Right lobe of liver (tissue), 6 donors: ENCODE data around the gene PRKCA. TPM values are rescaled to one million over a fixed set of nuclear protein-coding genes. Genes with fewer than 3 reads are reported as not detected.

Experiments
- ATAC-seq, 4 donors: fragments of 200-7000 bp; cut with Tn5 transposase; one replicate each; pipeline ENCODE4 v1.9.1; 2020; ENCODE audit warnings: mild to moderate bottlenecking in 4 of 4, moderate library complexity in 4 of 4
- DNase-seq, 3 donors: peaks; one replicate each; pipeline ENCODE4 v3.0.0-alpha.2; 2020
- H3K27ac ChIP-seq, 3 donors: fragments of 200-600 bp; one replicate each; pipeline ENCODE4 v1.8.0; 2022
- H3K27me3 ChIP-seq, 2 donors: fragments of 200-600 bp; one replicate each; pipeline ENCODE4 v1.8.0; 2022
- H3K36me3 ChIP-seq, 4 donors: fragments of 200-600 bp; sonication (generic) in 1 of 4; one replicate each; pipeline versions ENCODE4 v1.5.1 to v1.8.0; 2017 to 2022; ENCODE audit warnings: control low read depth in 1 of 4
- H3K4me1 ChIP-seq, 4 donors: fragments of 200-600 bp; sonication (generic) in 1 of 4; one replicate each; pipeline versions ENCODE4 v1.5.1 to v1.8.0; 2017 to 2022; ENCODE audit warnings: control low read depth in 1 of 4
- H3K4me3 ChIP-seq, 3 donors: fragments of 200-600 bp; one replicate each; pipeline ENCODE4 v1.8.0; 2022
- H3K9me3 ChIP-seq, 4 donors: fragments of 200-600 bp; sonication (generic) in 1 of 4; one replicate each; pipeline versions ENCODE4 v1.5.1 to v1.8.0; 2017 to 2022; ENCODE audit warnings: control low read depth in 1 of 4
- POLR2A ChIP-seq: fragments of 450-650 bp; IDR thresholded peaks from one replicate; pipeline ENCODE4 v1.6.1; 2017; ENCODE audit warnings: antibody characterized with exemption, mild to moderate bottlenecking
- whole genome bisulfite sequencing: methylation state at CpG from one replicate; pipeline ENCODE4 v1.1.6; 2018; ENCODE audit warnings: low coverage, low lambda C conversion rate; ENCODE audit not compliant: insufficient coverage; ENCODE audit errors: missing lambda C conversion rate; 5-methylcytosine and 5-hydroxymethylcytosine counted together
- intact Hi-C, 2 donors: fragments of 100-400 bp; cut with DNase I; formaldehyde crosslinking; loops; one replicate each; pipeline versions ENCODE4 v1.11.2 to v1.14.1; 2022
- total RNA-seq, 6 experiments: library from RNA; depleted of rRNA in 2 of 6; stranded (reverse); fragments of >200 nt in 2 of 6; fragmentation: NEBNext Ultra II Directional in 3 of 6; extraction: Animal tissue kit (Norgen Biotek cat#: 25700) in 3 of 6; gene quantifications; one replicate each; pipeline versions ENCODE4 v1.1.0 to v1.2.4, GENCODE V29; 2016 to 2023
- TF ChIP-seq, protein P1 (sequence below), 4 donors: fragments of 200-600 bp in 3 of 4; fragments of 450-650 bp in 1 of 4; IDR thresholded peaks; one replicate each; pipeline versions ENCODE4 v1.5.1 to v1.8.0; 2016 to 2022; ENCODE audit warnings: antibody characterized with exemption in 4 of 4, mild to moderate bottlenecking in 2 of 4
- donor health status: DM: no; HTN: yes; CAD: no.
- donor health status: DM: no; HTN: no; CAD: no.
- donor health status: DM: no; HTN: no; CAD: no.
- donor health status: DM: no; HTN: yes; CAD: no.
- donor health status: DM: no; HTN: yes; CAD: no.

The PRKCA gene
- total RNA-seq, 6 experiments from 2014 or later: 11.7 to 23.0 (median 18.7) TPM

GRCh38 chr17:66772148-66772812 lies 469.9 kb downstream of the PRKCA start:
- no peak for TF ChIP-seq POLR2A
- TF ChIP-seq, protein P1, sequence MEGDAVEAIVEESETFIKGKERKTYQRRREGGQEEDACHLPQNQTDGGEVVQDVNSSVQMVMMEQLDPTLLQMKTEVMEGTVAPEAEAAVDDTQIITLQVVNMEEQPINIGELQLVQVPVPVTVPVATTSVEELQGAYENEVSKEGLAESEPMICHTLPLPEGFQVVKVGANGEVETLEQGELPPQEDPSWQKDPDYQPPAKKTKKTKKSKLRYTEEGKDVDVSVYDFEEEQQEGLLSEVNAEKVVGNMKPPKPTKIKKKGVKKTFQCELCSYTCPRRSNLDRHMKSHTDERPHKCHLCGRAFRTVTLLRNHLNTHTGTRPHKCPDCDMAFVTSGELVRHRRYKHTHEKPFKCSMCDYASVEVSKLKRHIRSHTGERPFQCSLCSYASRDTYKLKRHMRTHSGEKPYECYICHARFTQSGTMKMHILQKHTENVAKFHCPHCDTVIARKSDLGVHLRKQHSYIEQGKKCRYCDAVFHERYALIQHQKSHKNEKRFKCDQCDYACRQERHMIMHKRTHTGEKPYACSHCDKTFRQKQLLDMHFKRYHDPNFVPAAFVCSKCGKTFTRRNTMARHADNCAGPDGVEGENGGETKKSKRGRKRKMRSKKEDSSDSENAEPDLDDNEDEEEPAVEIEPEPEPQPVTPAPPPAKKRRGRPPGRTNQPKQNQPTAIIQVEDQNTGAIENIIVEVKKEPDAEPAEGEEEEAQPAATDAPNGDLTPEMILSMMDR (IDR thresholded peaks at IDR 0.05): no peak
- Histone ChIP-seq H3K27ac (no peak overlapping the region), H3K36me3 (peaks cover 0 to 14% (median 0%) of the 10 kb centered on the region in 4 donors), H3K4me3 (no peak overlapping the region), H3K27me3 (no peaks in the 10 kb centered on the region), H3K4me1 (no peaks in the 10 kb centered on the region), H3K9me3 (no peaks in the 10 kb centered on the region)
- DNase-seq (no peak), ATAC-seq (no peak)
- intact Hi-C loops: no loop called here
- 80% methylated on average over 5 of the region's 5 CpGs for WGBS

DNA sequence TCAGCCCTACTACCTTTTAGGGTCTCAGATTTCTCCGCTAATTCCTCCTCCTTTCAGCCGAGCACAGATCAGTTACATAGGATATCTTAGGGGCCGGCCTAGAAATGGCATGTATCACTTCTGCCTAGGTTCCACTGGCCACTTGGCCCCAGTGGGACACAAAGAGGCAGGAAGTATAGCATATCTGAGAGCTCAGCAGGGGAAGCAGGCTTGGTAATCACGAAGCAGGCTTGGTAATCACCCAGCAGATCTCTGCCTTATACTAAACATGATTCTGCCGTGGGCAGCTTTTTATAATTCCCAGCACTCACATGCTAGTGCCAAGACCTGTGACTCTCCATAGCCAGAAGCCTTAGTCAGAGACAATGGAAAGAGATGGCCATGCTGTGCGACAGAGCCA lies 472.9 kb downstream of the PRKCA start:
- ATAC-seq: no peak
- Histone ChIP-seq H3K27me3 (no peaks in the 10 kb centered on the region), H3K4me3 (no peak overlapping the region), H3K9me3 (no peaks in the 10 kb centered on the region), H3K27ac (no peak overlapping the region), H3K4me1 (no peaks in the 10 kb centered on the region), H3K36me3 (peaks cover 0 to 14% (median 0%) of the 10 kb centered on the region in 4 donors)
- DNase-seq: no peak
- intact Hi-C loops: no loop called here
- TF ChIP-seq POLR2A: no peak
- TF ChIP-seq, protein P1 (IDR thresholded peaks at IDR 0.05): no peak
- WGBS: 89% methylated on average over 4 of the region's 6 CpGs

- TF ChIP-seq POLR2A: no peak
- TF ChIP-seq, protein P1 (IDR thresholded peaks at IDR 0.05): no peak
- Histone ChIP-seq H3K4me1 (no peaks in the 10 kb centered on the region), H3K4me3 (no peak overlapping the region), H3K36me3 (peaks cover 0 to 14% (median 0%) of the 10 kb centered on the region in 4 donors), H3K27me3 (no peaks in the 10 kb centered on the region), H3K9me3 (no peaks in the 10 kb centered on the region), H3K27ac (no peak overlapping the region)
- WGBS: 89% methylated on average over 7 of the region's 7 CpGs
- ATAC-seq (no peak), DNase-seq (no peak)
- intact Hi-C loops: no loop called here
These were observed 473.5 kb downstream of the PRKCA start for GRCh38 chr17:66775881-66776400.

- H3K36me3 ChIP-seq: peaks cover 0 to 14% (median 0%) of the 10 kb centered on the region in 4 donors
- no peaks in the 10 kb centered on the region for H3K4me1 ChIP-seq
- H3K4me3 ChIP-seq: no peak overlapping the region
- 77% methylated on average over 4 of the region's 9 CpGs for WGBS
- H3K27ac ChIP-seq: no peak overlapping the region
- H3K9me3 ChIP-seq: no peaks in the 10 kb centered on the region
- DNase-seq (no peak), ATAC-seq (no peak)
- H3K27me3 ChIP-seq: no peaks in the 10 kb centered on the region
- TF ChIP-seq, protein P1 (IDR thresholded peaks at IDR 0.05): no peak
- TF ChIP-seq POLR2A: no peak
- intact Hi-C loops: no loop called here
These were observed 474.7 kb downstream of the PRKCA start for GRCh38 chr17:66776999-66777688.
